Neural progenitor cell (in vitro differentiated cells): ENCODE results near the gene RNF111.

Experiments
- CTCF ChIP-seq: fragments of 200-600 bp; sonication (generic); IDR thresholded peaks from 2 replicates; pipeline ENCODE4 v1.5.1; 2017; ENCODE audit warnings: antibody characterized with exemption, mild to moderate bottlenecking
- EZH2 ChIP-seq: fragments of 200-600 bp; sonication (generic); IDR thresholded peaks from 2 replicates; pipeline ENCODE4 v1.6.1; 2017; ENCODE audit warnings: antibody characterized with exemption, mild to moderate bottlenecking, moderate library complexity
- EZH2phosphoT487 ChIP-seq: fragments of 200-600 bp; sonication (generic); IDR thresholded peaks from 2 replicates; pipeline ENCODE4 v1.6.1; 2017; ENCODE audit warnings: antibody characterized with exemption

- TF ChIP-seq CTCF (no peak), EZH2phosphoT487 (no peak), EZH2 (no peak)
Measured at GRCh38 chr15:58977887-58978286, 9.6 kb upstream of the RNF111 start.
